Transverse colon (tissue), 3 donors: ENCODE results near the gene STX7.

Experiments
- EP300 ChIP-seq: sonication (generic); formaldehyde crosslinking; IDR thresholded peaks from one replicate; pipeline ENCODE4 v1.6.1; 2017; ENCODE audit warnings: antibody characterized with exemption, low read depth
- TF ChIP-seq, protein P1 (sequence below), 5 experiments: fragments of 200-600 bp in 3 of 5; fragments of 450-650 bp in 2 of 5; sonication (generic) in 3 of 5; IDR thresholded peaks; 1 replicate in 2 of 5; 2 replicates in 3 of 5; pipeline ENCODE4 v1.5.1; 2016 to 2017; ENCODE audit warnings: antibody characterized with exemption in 5 of 5, inconsistent platforms in 3 of 5, mild to moderate bottlenecking in 2 of 5, moderate library complexity in 1 of 5

DNA sequence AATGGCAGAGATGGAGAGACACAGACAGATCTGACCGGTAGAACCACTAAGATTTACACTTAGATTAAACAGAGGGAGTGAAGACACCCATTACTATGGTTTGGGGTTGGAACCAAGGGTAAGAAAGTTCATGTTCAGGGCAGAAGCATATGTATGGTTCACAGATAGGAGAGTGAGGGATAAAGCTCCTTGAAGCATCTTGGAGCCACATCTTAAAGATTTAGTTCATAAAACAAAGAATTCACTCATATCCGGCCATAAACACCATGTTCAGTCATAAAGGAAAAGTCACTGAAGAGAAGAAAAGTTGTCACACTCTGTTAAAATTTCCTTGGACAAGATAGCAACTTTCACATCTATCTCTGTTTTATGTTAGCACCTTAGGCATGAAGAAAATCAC, 18.0 kb downstream of the STX7 start:
- TF ChIP-seq, protein P1, sequence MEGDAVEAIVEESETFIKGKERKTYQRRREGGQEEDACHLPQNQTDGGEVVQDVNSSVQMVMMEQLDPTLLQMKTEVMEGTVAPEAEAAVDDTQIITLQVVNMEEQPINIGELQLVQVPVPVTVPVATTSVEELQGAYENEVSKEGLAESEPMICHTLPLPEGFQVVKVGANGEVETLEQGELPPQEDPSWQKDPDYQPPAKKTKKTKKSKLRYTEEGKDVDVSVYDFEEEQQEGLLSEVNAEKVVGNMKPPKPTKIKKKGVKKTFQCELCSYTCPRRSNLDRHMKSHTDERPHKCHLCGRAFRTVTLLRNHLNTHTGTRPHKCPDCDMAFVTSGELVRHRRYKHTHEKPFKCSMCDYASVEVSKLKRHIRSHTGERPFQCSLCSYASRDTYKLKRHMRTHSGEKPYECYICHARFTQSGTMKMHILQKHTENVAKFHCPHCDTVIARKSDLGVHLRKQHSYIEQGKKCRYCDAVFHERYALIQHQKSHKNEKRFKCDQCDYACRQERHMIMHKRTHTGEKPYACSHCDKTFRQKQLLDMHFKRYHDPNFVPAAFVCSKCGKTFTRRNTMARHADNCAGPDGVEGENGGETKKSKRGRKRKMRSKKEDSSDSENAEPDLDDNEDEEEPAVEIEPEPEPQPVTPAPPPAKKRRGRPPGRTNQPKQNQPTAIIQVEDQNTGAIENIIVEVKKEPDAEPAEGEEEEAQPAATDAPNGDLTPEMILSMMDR (IDR thresholded peaks at IDR 0.05) = no peak
- no peak for TF ChIP-seq EP300
